Brain microvascular endothelial cell (primary cell): ENCODE measurements around the gene NKX1-1.

Experiments
- DNase-seq: peaks from one replicate; pipeline ENCODE4 v3.0.0-alpha.2; 2020
- H3K27ac ChIP-seq: fragments of 250-450 bp; sonication (Bioruptor Pico); 2 replicates; pipeline ENCODE4 v1.5.1; 2020; ENCODE audit warnings: mild to moderate bottlenecking, moderate library complexity
- H3K27me3 ChIP-seq: fragments of 250-450 bp; sonication (Bioruptor Pico); replicated peaks from 2 replicates; pipeline ENCODE4 v1.5.1; 2020; ENCODE audit warnings: mild to moderate bottlenecking
- H3K36me3 ChIP-seq: fragments of 250-450 bp; sonication (Bioruptor Pico); replicated peaks from 2 replicates; pipeline ENCODE4 v1.5.1; 2020; ENCODE audit warnings: mild to moderate bottlenecking
- H3K4me3 ChIP-seq: 2 replicates; pipeline ENCODE4 v1.5.1; 2011; ENCODE audit warnings: low read depth, mild to moderate bottlenecking, control low read depth, low read length, moderate library complexity
- CTCF ChIP-seq: IDR thresholded peaks from 2 replicates; pipeline ENCODE4 v1.5.1; 2011; ENCODE audit warnings: low read depth, mild to moderate bottlenecking, moderate library complexity, low read length, control low read depth, inconsistent platforms; ENCODE audit errors: missing control alignments
- in situ Hi-C: cut with HindIII; loops from 2 replicates; pipeline ENCODE4 v1.10.0; 2017; ENCODE audit warnings: low sequenced_read_pairs, low pct_ligation_motif_present

The NKX1-1 gene

GRCh38 chr4:1406394-1406980 is at the start of gene NKX1-1:
Gene NKX1-1 (minus strand): TSS chr4:1406442. CDS start chr4:1406442, 0 bp downstream.
- TF ChIP-seq CTCF = no peak
- H3K27ac ChIP-seq = no peak within 1 kb of the TSS
- H3K27me3 ChIP-seq = peaks cover 76% of the 10 kb centered on the region
- H3K36me3 ChIP-seq = no peaks in the 10 kb centered on the region
- no peak for DNase-seq
- H3K4me3 ChIP-seq = no peak within 1 kb of the TSS
- in situ Hi-C loops = no loop called here

DNA sequence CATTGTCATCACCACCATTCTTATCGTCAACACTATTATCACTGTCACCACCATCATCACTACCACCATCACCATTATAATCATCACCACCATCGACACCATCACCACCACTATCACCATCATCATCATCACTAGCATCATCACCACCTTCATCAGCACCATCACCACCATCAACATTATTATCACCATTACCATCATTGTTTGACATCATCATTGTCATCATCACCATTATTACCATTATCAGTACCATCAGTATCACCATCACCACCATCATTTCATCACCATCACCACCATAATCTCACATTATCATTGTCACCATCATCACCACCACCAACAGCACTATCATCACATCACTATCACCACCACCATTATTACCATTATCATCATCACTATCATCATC is 47.5 kb upstream of the NKX1-1 start:
- TF ChIP-seq CTCF = no peak
- no peak overlapping the region for H3K27ac ChIP-seq
- DNase-seq = no peak
- peaks cover 5% of the 10 kb centered on the region for H3K27me3 ChIP-seq
- H3K36me3 ChIP-seq = no peaks in the 10 kb centered on the region
- H3K4me3 ChIP-seq = no peak overlapping the region
- in situ Hi-C loops = no loop called here

DNA sequence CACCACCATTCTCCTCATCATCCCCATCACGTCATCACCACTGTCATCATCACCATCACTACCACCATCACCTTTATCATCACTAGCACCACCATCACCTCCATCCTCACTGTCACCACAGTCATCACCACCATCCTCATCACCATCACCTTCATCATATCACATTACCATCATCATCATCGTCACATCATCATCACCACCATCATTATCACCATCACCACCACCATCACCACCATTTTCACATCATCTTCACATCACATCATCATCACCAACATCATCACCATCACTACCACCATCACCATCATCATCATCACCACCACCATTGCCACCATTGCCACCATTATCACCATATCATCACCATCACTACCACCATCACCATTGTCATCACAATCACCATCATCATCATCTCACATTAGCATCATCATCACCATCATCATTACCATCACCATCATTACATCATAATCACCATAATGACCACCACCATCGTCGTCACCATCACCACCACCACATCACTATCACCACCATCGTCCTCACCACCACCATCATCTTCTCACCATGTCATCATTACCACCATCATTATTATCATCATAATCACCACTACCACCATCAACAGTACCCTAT is 46.3 kb upstream of the NKX1-1 start:
- H3K36me3 ChIP-seq = no peaks in the 10 kb centered on the region
- no peak for TF ChIP-seq CTCF
- in situ Hi-C loops = no loop called here
- H3K27ac ChIP-seq = no peak overlapping the region
- no peak overlapping the region for H3K4me3 ChIP-seq
- no peak for DNase-seq
- no peaks in the 10 kb centered on the region for H3K27me3 ChIP-seq

DNA sequence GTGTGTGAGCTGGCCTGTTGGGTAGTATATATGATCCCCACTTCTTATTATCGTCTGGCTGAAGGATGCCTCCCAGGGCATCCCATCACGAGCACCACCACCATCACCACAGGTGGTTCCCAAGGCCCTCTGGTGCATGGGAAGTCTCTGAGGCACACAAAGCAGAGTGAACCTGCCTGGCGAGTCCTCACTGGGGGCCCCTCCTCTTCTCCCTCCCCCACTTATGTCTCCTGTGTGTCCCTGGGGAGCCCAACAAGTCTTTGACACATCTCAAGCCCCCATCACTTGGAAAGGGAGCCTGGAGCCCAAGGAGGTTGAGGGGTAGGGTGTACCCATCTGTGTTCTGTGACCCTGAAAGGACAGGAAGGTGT is 45.5 kb upstream of the NKX1-1 start:
- Histone ChIP-seq H3K27me3 (no peaks in the 10 kb centered on the region), H3K36me3 (no peaks in the 10 kb centered on the region), H3K4me3 (no peak overlapping the region), H3K27ac (no peak overlapping the region)
- DNase-seq = no peak
- in situ Hi-C loops = no loop called here
- no peak for TF ChIP-seq CTCF

DNA sequence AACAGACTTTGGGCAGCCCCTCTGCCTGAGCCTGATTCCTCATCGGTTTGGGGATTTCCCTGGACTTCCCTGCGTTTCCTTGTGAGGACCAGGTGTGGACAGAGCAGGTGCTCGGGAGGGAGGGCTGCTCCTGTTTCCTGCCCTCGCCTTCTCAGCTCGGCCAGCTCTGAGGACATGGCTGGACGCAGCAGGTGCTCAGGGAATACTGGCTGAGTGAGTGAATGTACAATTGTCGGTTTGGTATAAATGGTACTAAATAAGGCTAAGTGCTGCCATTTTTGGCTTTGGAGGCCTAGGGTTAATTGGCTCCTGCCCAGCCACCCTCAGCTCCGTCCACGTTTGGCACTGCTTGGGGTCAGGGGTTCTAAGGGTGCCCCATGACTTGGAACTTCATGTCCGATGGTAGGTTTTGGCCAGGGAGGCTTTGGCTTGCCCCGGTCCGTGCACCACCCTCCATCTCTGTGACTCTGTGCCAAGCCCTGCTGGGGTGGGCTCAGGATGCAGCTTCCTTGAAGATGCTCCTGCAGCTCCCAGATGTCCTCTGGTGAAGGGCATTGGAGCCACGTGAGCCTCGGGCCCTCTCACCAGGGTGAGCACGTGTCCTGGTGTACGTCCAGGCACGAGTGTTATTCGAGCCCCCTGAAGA is 45.0 kb upstream of the NKX1-1 start:
- Histone ChIP-seq H3K4me3 (no peak overlapping the region), H3K27ac (no peak overlapping the region), H3K27me3 (no peaks in the 10 kb centered on the region), H3K36me3 (no peaks in the 10 kb centered on the region)
- DNase-seq = no peak
- in situ Hi-C loops = no loop called here
- no peak for TF ChIP-seq CTCF
